Epithelial cell of esophagus (primary cell): ENCODE measurements around the gene PPP1CA.

Source experiments
- DNase-seq: peaks from one replicate; pipeline ENCODE4 v3.0.0; 2010; ENCODE audit warnings: low read depth
- H3K4me3 ChIP-seq: 2 replicates; pipeline ENCODE4 v1.5.1; 2011; ENCODE audit warnings: mild to moderate bottlenecking, low read length, control low read depth
- CTCF ChIP-seq: IDR thresholded peaks from 2 replicates; pipeline ENCODE4 v1.5.1; 2011; ENCODE audit warnings: low read depth, mild to moderate bottlenecking, low read length, control low read depth, inconsistent platforms; ENCODE audit not compliant: insufficient read depth; ENCODE audit errors: missing control alignments

Gene PPP1CA

GRCh38 chr11:67419325-67420049 lies 17.8 kb upstream of the PPP1CA start:
- H3K4me3 ChIP-seq = no peak overlapping the region
- no peak for DNase-seq
- no peak for TF ChIP-seq CTCF

GRCh38 chr11:67418476-67419281 lies 17.0 kb upstream of the PPP1CA start:
- DNase-seq = no peak
- H3K4me3 ChIP-seq = no peak overlapping the region
- no peak for TF ChIP-seq CTCF

- DNase-seq = no peak
- TF ChIP-seq CTCF = no peak
- H3K4me3 ChIP-seq = no peak overlapping the region
Observed at GRCh38 chr11:67417425-67417824, 15.8 kb upstream of the PPP1CA start.

- no peak for TF ChIP-seq CTCF
- peak; percentile 73 for DNase-seq
- no peak overlapping the region for H3K4me3 ChIP-seq
Observed at GRCh38 chr11:67416416-67417335, 15.0 kb upstream of the PPP1CA start.

GRCh38 chr11:67415501-67416304 lies 14.0 kb upstream of the PPP1CA start, which contains the start of gene CARNS1:
Gene CARNS1, plus strand, starts transcription at chr11:67415678. Its CDS starts 522 bp downstream, at chr11:67416200.
- no peak for TF ChIP-seq CTCF
- H3K4me3 ChIP-seq = no peak within 1 kb of the TSS
- no peak for DNase-seq
